ENCODE data around the gene SYS1. TPM values are rescaled to one million over a fixed set of nuclear protein-coding genes. Genes with fewer than 3 reads are reported as not detected.

The SYS1 gene
- total RNA-seq, 1 donor from 2014 or later = 16.9 TPM

DNA sequence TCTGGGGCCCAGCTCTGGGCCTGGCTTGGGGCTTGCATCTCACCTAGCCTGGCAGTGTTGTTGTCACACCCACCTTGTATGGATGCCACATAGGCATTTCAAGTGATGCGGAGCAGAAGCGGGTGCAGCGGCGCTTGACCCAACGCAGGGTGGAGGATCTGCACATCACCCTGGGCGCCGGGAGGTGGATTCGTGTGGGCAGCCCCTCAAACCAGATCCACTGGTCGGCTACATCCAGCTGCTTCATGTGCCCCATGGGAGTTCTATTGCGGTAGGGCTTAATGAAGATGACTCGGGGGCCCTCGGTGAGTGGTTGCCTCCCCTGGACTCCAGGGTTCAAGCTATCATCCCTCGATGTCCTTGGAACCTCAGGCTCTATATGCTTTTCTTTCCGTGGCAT is 12.0 kb downstream of the SYS1 start:
- no peak for DNase-seq (ENCODE audit: low spot score)

DNA sequence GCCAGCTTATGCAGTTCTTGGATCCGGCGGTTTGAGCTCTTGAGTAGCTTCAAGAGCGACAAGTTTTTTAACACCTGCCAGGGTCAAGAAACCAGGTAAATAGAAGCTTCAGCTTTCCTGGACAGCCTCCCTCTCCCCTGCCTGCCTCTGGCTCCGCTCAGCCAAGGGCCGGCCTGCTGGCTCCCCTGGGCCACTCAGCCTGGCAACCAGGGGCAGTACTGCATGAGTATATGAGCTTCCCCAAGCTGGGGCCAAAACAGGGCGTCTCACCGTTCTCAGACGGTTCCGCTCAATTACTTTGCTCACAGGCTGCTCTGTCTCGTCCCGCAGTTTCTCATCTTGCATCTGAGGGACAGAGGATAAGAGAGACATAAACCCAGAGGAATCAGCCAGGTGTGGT is 14.3 kb downstream of the SYS1 start:
- no peak for DNase-seq (ENCODE audit: low spot score)
- no peak for ATAC-seq

More for the DNA sequence above, 12.0 kb downstream of the SYS1 start:
- ATAC-seq = no peak

DNA sequence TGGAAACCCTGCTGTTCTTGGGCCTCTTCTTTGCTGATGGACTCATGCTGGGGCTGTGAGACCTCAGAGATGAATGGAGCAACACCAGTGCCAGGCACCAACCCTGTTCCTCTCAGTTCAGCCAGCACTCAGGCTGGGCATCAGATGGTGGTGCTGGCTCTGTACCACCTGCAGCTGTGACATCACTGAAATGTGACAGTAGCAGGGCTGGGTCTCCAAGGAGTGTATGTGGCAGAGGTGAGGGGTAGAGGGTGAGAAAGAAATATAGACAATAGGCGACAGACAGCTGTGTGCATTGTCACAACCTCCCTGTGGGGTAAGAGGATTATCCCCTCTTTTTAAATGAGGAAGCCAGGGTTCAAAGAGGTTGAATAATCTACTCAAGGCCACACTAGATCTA is 15.2 kb downstream of the SYS1 start, which contains the start of gene TP53TG5:
TP53TG5 (minus strand) TSS at position 135 of the 400 bp plus-strand sequence; CDS start at position 46, 89 bp downstream.
- no peak for ATAC-seq
- no peak for DNase-seq (ENCODE audit: low spot score)

DNA sequence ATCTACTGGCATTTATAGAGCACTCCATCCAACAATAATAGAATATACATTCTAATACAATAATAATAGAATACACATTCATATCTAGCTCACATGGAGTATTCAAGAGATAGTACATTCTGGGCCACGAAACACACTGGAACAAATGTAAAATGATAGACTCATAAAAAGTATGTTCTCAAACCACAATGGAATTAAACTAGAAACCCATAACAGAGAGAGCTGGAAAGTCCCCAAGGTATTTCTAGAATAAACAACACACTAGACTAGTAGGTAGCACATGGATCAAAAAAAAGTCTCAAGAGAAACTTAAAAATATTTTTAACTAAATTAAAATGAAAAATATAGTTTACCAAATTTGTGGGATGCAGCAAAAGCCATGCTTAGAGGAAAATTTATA is 24.3 kb downstream of the SYS1 start:
- DNase-seq (ENCODE audit: low spot score) (no peak), ATAC-seq (no peak)

DNA sequence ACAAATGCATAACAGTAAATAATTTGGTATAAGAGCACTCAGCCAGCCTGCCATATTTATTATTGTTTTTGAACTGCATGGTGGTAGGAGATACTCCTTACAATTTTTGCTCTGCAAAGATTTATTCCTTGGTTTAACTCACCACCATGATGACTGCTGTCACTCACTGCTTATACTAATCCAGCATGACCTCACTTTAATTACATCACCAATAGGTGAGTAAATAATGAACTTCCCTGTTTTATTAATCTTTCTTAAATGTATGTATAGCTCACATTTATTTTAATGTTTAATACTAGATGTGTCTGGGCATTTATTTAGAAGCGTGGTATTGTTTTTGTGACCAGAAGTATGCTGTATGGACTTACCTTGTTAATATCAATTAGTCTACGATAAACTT is 28.0 kb downstream of the SYS1 start:
- ATAC-seq (no peak), DNase-seq (ENCODE audit: low spot score) (no peak)

DNA sequence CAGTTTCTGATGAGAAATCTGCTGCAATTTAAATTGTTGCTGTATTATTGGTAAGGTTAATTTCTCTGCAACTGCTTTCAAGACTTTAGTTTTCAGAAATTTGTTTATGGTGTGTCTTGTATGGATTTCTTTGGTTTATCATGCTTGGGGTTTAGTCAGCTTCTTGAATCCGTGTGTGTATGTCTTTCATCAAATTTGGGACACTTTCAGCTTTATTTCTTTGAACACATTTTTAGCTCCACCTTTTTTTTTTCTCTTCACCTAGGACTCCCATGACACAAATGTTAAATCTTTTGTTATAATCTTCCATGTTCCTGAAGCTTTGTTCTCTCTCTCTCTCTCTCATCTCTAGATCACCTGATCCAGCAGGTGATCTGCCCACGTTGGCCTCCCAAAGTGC is 28.6 kb downstream of the SYS1 start:
- DNase-seq (ENCODE audit: low spot score) = no peak

DNA sequence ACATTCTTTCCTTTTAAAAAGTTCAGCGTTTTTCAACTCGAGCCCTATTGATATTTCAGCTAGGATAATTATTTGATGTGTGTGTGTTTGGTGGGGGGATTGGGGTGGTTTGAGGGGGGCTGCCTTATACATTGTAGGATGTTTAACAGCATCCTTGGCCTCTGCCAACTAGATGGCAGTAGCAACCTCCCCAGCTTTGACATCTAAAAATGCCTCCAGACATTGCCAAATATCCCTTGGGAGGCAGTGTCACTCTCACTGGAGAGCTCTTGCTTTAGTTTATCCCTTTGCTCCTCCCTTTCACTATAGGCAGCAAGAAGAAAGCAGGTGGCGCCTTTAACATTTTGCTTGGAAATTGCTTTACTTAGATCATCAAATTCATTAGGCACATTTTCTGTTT is 29.8 kb downstream of the SYS1 start:
- no peak for DNase-seq (ENCODE audit: low spot score)
- no peak for ATAC-seq

More for the DNA sequence above, 28.6 kb downstream of the SYS1 start:
- no peak for ATAC-seq

DNA sequence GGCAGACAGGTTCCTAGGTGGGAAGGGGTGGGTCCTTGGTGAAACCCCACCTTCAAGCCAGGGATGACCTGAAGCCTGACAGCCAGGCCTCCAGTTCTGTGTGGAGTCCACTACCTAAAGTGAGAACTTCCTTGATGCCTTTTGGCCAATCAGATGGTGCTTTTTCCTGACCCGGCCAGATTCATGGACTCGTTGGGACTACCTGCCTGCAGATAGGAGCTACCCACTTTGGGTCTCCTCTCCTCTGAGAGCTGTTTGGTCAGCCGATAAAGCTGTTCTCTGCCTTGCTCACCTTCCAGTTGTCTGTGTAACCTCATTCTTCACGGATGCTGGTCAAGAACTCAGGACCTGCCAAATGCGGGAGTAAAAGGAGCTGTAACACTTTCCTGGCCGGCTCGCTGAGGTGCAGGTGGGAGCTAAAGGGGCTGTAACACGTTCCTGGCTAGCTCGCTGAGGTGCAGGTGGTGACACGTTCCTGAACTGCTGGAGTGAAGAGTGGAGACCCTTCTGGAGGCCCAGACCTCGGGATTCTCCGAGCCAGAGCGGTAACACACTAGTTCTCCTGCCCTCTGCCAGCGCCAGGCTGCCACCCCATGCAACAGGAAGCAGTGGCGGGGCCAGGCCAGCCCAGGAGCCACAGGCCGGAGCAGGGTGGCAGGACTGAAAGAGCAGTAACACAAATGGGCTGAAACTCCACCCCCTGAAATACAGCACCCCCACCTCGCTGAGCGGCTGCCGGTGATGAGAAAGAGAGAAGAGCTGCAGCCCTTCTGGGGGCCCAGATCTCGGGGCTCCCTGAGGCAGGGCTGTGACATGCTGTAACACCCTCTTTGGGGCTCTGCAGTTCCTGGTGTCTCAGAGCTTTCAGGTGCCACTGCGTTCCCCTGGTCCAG is 31.5 kb downstream of the SYS1 start:
- DNase-seq (ENCODE audit: low spot score) = no peak
- ATAC-seq = no peak

DNA sequence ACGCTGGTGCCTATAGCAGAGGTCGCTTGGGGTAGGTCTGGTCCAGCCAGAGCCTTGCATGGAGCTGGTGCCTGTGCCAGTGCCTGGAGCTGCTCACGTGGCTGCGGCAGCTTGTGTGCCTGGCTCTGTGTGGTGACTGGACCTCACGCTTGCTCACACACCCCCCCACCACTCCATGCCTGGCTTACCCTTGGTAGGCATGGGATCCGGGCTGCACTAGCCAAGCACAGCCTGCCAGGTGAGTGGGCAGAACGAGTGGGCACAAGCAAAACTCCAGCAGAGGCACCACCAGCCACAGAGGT is 32.1 kb downstream of the SYS1 start:
- DNase-seq (ENCODE audit: low spot score) (no peak), ATAC-seq (no peak)

DNA sequence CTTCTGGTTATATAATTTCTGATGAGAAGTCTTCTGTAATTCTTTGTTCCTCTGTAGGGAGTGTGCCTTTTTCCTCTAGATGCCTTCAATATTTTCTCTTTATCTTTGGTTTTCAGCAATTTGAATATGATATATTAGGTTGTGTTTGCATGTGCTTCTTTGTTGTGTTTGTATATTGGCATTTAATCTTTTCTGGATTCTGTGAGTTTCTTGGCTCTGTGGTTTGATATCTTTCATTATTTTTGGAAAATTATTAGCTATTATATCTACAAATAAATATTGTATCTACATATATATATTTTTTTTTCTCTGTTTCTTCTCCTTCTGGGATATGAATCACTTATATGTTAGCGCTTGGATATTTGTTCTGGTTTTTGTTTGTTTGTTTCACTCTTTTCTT is 36.1 kb downstream of the SYS1 start:
- ATAC-seq = no peak
- no peak for DNase-seq (ENCODE audit: low spot score)

DNA sequence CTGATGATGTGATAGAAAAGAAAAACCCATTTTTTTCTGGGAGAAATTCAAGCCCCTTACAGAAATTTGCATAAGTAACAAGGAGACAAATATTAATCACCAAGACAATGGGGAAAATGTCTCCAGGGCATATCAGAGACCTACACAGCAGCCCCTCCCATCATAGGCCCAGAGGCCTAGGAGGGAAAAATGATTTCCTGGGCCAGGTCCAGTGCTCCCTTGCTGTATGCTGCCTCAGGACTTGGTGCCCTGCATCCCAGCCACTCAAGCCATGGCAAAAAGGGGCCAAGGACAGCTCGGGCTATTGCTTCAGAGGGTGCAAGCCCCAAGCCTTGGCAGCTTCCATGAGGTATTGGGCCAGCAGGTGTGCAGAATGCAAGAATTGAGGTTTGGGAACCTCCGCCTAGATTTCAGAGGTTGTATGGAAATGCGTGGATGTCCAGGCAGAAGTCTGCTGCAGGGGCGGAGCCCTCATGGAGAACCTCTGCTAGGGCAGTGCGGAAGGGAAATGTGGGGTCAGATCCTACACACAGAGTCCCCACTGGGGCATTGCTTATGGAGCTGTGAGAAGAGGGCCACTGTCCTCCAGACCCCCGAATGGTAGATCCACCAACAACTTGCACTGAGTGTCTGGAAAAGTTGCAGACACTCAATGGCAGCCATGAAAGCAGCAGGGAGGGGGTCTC is 37.5 kb downstream of the SYS1 start:
- no peak for ATAC-seq
- no peak for DNase-seq (ENCODE audit: low spot score)

DNA sequence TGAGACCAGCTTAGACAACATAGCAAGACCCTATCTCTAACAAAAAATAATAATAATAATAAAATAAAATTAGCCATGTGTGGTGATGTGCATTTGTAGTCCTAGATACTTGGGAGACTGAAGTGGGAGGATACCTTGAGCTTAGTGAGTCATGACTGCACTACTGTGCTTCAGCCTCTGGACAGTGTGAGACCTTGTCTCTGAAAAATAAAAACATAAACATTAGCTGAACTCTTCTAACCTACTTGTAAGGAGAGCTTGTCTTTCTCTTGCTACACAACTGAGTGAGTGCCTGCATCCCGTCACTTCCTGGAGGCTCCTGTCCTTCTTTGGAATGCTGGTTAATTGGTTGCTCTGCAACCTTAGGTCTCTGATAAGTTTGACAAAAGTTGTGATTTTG is 40.0 kb downstream of the SYS1 start:
- no peak for DNase-seq (ENCODE audit: low spot score)
- ATAC-seq = no peak

DNA sequence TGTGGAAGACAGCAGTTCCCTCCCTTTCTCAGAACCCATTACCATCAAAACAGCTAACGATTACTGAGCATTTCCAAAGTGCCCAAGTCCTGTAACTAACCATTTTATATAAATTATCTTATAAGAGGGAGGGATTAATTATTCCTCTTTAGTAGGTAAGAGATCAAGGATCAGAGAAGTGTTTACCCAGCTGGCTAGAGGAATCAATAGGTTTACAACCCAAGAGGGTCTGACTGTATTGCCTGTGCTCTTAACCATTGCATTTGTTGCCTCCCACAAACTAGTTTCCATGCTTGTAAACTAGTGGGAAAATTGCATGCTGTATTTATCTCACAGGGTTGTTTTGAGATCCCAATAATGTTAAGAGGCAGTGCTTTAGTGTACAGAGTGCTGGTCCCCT is 41.5 kb downstream of the SYS1 start:
- ATAC-seq (no peak), DNase-seq (ENCODE audit: low spot score) (no peak)

DNA sequence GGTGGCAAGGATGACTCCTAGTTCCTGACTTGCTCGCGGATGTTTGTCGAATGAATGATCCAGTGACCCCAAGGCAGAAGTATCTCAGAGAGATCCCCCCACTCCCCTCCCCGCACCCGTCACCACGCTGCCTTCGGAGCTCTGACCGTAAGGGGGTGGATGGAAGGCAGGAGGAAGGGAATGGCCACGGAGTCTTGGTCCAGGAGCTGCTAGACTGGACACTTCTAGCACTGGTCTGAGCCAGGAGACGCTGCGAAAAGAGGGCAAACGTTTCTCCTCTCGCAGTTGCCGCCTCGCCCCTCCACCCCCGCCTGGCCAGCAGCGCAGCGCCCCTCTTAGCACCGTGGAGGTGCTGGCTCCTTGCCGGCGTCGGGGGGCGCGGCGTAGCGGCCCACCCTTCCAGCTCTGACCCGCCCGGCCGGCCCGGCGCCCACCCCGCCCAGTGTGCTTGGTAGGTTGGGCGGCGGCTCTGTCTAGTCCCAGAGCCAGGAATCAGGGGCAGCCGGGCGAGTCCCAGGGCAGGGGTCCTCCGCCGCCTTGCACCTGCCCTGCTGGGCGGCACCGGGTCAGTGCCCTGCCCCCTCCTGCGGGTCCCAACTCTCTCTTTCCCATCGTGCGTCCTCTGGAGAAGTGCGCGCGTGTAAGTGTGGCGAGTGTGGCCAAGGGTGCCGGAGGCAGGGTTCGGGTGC is 42.8 kb downstream of the SYS1 start:
- DNase-seq (ENCODE audit: low spot score) (no peak), ATAC-seq (peak; percentile 38)

DNA sequence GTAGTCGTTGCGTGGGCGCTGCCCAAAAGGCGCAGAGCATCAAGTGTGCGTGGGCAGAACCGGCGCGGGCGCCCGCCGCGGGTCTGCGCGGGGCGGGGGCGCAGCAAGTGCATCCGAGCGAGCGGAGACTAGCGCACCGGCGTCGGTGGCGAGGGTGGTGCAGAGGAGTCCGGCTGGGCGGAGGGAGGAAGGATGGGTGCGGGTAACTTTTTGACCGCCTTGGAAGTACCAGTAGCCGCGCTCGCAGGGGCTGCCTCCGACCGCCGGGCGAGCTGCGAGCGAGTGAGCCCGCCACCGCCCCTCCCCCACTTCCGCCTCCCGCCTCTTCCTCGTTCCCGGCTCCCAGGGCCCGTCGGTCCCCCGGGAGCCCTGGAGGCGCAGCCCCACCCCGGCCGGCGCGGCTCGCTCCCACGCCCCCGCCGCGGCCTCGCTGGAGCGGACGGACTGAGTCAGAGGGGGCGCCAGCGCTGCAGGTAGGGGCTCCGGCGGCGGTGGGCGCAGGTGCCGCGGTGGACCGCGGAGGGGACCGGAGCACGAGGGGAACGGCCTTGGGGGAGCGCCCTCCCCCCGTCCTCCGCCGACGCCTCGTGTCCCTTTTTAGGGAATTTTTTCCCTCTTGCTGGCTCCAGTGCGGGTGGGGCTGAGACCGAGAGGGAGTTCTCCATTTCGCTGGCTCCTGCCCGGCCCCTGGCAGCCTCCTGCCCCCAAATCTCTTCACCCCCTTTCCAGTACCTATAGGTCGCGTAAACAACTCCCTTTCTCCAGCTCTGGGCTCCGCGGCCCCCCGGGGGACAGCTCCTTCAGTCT is 43.5 kb downstream of the SYS1 start:
- DNase-seq (ENCODE audit: low spot score) = peak; percentile 58
- ATAC-seq = peak; percentile 72

DNA sequence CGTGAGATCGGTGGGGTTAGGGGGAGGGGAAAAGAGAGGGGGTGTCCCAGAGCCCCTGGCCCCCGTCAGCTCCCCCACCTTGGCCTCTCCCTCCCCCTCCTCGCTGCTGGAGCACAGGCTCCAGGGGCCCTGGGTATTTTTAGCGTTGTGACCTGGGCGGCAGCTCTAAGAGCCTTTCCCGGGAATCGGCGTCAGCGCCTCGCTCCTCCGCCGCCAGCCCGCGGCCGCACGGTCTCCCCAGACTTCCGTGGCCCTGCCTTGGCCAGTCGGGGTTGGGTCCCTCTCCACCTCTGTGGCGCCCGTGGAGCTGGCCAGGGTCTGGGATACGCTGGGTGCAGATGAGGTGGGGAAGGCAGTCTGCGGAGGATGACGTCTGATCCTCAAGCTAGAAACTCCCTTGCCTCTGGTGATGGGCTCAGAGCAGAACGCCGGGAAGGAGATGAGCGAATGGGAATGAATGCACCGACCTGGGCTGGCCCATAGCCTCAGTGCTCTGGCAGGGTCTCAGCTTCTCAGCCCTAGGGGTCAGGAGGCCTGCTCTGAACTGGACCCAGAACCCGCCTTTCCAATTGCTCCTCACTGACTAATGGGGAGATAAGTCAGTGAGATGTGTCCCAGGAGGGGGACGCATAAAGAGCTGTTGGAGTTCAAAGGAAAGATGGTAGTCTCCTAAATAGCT is 44.2 kb downstream of the SYS1 start:
- ATAC-seq (peak; percentile 32), DNase-seq (ENCODE audit: low spot score) (no peak)

DNA sequence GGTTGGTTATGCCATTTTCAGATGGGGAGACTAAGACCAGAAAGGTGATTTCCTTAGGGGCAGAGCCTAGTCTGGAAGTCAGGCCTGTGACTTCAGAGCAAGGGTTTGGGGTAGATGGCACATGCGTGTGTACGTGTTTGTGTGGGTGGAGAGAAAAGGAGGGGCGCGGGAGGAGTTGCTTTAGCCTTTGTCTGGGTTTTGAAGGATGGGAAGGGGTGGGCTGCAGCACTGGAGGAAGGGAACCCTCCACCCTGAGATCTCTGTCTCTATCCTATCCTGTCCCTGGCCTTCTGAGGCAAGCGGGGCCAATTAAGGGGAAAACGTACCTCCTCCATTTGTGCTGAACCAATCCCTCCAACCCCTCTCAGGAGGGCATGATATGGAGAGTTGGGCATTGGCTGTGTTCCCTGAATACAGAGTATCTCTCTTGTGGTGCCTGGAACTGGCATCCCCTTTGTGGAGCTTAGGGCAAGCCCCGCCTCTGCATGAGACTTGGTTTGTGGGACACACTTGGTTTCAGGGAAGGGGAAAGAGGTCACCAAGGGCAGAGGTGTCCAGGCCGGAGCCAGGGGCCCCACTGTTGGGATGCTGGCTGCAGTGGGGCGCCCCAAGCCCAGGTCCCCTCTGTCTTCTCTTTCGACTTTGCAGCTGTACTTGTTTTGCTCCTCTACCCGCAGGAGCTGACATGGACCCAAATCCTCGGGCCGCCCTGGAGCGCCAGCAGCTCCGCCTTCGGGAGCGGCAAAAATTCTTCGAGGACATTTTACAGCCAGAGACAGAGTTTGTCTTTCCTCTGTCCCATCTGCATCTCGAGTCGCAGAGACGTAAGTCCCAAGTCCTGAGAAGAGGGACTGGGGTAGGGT is 45.1 kb downstream of the SYS1 start, which contains the start of gene DBNDD2:
DBNDD2 (plus strand) TSS at position 507 of the 863 bp plus-strand sequence; CDS start at position 686, 179 bp downstream.
- DNase-seq (ENCODE audit: low spot score) (no peak), ATAC-seq (no peak)

DNA sequence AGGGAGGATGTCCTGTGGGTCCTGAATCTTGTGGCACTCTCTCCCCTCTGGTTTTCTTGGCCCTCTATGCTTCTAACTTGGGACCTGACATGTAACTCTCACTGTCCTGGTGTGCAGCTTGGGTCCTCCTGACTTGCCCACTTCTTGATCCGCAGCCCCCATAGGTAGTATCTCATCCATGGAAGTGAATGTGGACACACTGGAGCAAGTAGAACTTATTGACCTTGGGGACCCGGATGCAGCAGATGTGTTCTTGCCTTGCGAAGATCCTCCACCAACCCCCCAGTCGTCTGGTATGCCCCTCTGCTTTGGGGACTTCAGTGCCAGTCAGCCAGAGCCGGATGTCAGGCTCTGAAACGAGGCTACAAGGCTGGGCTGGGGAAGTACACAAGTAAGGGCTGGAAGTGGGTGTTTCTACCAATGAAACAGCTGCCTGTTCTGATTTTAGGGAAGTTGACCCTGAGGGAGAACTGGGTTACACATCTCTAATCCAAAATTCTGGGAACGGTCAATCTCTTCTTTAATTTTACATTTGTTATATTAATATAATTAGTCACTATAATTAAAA is 45.8 kb downstream of the SYS1 start:
- DNase-seq (ENCODE audit: low spot score) (no peak), ATAC-seq (no peak)
